IPS-18c (cell line): ENCODE results near the gene PCSK5.
"Not testable (repeated sequence)": the region's sequence is repeated elsewhere in the genome, so short reads cannot be mapped to it uniquely, and the experiment has no call there.

Experiments used
- H3K4me3 ChIP-seq: 2 replicates; pipeline ENCODE4 v1.7.0; 2013; ENCODE audit warnings: low read depth, mild to moderate bottlenecking, low read length, moderate library complexity; ENCODE audit not compliant: insufficient read depth
- H3K9me3 ChIP-seq: one replicate; pipeline ENCODE4 v1.6.1; 2013; ENCODE audit warnings: mild to moderate bottlenecking, low read length, moderate library complexity; ENCODE audit not compliant: control insufficient read depth, insufficient read depth

PCSK5 gene

DNA sequence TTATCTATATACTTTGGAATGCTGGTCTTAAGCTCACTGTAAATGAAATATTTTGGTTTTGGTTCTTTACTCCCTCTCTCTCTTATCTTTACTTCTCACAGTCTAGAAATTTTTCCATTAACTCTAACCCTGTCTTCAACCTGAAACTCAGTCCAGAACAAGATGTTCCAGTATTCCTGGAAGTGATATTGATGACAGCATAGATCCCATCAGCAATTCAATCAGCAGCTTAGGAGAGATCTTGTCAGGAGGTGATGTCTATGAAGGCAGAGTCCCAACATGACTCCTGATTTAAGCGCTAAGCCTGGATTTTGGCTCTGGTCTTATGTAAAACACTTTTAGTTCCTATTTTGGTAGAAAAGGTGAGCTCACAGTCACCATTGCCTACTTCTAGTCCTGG, 451.1 kb downstream of the PCSK5 start:
- no peaks in the 10 kb centered on the region for H3K9me3 ChIP-seq
- no peak overlapping the region for H3K4me3 ChIP-seq

DNA sequence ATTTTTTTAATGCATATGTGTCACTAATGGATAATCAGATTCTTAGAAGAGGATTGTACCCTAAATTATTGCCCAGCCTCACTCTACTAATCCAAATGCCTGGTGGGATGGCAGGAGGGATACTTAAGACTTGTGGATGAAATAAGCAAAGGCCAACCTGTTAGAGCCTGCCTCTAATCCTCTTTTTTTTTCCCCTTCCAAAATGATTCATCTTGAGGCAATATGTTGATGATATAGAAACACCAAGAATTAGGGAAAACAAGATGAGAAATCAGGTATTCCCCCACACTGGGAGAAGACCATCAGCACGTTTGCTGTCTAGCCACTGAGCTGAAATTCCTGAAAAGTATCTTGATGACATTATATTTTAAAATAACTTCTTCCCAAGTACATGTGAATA, 451.7 kb downstream of the PCSK5 start:
- Histone ChIP-seq H3K4me3 (no peak overlapping the region), H3K9me3 (no peaks in the 10 kb centered on the region)

DNA sequence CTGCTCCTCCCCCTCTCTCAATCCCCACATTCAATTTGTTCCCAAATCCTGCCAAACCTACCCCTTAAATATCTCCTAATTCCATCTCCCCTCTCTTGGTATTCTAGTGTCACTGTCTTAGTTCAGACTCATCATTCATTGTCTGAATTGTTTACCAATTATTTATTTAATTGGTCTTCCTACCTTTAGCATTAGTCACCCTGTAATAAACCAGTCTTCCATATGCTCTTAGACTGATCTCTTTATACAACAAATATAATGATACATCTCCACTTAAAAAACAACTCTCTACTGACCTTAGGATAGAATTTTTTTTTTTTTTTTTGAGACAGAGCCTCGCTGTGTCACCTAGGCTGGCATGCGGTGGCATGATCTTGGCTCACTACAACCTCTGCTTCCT, 452.4 kb downstream of the PCSK5 start:
- H3K9me3 ChIP-seq = no peaks in the 10 kb centered on the region
- H3K4me3 ChIP-seq = no peak overlapping the region

DNA sequence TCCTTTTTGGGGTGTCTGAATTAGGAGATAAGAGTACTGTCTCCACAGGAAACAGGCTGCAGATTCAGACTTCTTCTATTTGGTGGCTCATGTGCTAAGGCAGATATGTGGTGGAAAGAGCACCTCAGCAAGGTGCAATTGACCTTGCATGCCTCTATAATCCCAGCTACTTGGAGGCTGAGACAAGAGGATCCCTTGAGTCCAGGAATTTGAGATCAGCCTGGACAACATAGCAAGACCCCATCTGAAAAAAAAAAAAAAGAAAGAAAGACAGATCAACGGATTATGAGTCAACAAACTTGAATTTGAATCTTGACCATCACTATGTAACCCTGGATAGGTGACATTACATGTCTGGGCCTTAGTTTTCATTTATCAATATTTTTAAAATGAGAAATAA, 459.4 kb downstream of the PCSK5 start:
- Histone ChIP-seq H3K9me3 (no peaks in the 10 kb centered on the region), H3K4me3 (no peak overlapping the region)

DNA sequence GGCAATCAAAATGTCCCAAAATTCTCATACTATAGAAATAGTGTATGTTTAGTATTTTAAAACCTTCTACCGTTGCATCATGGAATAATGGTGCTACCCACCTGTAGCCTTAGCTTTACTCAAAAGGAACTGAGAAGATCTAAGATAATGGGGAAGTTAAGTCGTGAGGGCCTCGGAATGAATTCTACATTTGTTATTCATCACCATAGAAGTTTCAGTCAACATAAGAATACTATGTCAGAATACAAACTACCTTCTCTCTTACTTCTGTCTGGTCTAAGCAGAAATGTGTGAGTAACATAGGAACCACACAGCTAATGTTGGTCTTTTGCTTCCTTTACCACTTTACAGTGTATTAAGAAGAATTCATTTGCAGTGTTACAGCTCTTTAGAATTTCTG, 460.5 kb downstream of the PCSK5 start:
- H3K9me3 ChIP-seq = no peaks in the 10 kb centered on the region
- H3K4me3 ChIP-seq = no peak overlapping the region

DNA sequence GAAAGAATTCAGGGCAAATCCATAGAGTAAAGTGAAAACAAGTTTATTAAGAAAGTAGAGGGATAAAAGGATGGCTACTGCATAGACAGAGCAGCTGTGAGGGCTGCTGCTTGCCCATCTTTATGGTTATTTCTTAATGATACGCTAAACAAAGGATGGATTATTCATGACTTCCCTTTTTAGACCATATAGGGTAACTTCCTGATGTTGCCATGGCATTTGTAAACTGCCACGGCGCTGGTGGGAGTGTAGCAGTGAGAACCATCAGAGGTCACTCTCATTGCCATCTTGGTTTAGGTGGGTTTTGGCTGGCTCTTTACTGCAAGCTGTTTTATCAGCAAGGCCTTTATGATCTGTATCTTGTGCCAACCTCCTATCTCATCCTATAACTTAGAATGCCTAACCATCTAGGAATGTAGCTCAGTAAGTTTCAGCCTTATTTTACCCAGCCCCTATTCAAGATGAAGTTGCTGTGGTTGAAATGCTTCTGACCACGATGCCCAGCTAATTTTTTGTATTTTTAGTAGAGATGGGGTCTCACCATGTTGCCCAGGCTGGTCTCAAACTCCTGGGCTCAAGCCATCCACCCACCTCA, 461.6 kb downstream of the PCSK5 start:
- Histone ChIP-seq H3K9me3 (no peaks in the 10 kb centered on the region), H3K4me3 (no peak overlapping the region)

DNA sequence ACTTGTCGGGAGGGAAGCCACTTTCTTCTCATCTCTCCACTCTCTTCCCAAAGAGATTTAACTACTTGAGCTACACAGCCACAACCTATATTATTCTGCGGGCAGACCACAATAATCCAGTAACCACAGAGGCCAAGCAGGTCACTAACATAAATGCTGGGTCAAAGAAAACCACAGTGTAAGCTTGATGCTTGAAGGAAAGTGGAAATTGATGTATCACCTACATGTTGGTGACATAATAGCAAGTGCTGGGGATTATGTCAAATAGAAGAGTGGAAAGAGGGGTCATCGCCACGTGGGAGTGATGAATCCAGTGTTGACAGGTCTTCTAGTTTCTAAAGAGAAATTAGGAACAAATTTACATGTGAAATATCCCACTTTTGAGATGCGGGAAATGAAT, 462.8 kb downstream of the PCSK5 start:
- H3K9me3 ChIP-seq = no peaks in the 10 kb centered on the region
- H3K4me3 ChIP-seq = no peak overlapping the region

DNA sequence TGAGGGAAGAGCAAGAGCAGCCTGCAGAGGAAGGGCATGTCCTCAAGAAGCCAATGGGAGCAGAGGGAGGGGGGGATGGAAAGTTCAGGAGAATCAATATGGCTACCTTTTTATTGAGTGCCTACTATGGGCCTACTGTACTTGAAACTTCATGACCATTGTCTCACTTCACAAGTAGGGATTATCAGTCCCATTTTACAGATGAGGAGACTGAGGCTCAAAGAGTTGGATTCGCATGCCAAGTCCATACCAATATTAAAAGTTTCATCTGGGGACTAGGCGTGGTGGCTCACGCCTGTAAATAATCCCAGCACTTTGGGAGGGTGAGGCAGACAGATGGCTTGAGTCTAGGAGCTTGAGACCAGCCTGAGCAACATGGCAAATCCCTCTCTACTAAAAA, 463.7 kb downstream of the PCSK5 start:
- no peak overlapping the region for H3K4me3 ChIP-seq
- H3K9me3 ChIP-seq = no peaks in the 10 kb centered on the region

DNA sequence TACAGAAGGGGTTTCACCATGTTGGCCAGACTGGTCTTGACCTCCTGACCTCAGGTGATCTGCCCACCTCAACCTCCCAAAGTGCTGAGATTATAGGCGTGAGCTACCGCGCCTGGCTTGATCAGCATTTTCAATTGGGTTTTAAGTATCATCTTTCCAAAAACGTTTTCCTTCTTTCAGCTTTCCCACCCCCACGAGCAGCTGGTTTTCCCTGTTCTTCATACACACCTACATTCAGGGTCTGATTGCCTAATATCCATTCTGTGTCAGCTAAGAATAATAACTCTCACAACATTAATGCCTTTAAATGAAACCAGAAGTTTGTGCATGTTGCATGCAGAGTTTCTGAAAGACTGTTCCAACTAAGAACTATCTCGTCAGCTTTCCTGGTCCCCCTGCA, 465.4 kb downstream of the PCSK5 start:
- no peaks in the 10 kb centered on the region for H3K9me3 ChIP-seq
- no peak overlapping the region for H3K4me3 ChIP-seq

DNA sequence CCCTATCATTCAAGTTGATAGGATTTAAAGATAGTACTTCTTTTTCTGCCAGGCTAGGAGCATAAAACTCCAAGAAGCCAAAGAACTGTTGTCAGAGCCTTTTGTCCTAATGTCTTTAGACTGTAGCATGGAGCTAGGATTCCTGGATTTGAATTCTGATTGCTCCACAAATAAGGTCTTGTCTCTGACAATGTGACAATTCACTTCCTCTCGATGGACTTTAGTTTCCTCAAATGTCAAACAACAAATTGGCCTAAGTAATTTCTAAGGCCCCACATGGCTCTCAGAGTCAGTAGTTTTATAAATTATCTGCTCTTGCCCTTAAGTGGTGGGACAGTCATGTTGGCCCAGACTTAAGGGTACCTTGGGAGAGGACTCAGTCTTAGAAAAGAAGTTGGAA, 467.1 kb downstream of the PCSK5 start:
- no peaks in the 10 kb centered on the region for H3K9me3 ChIP-seq
- no peak overlapping the region for H3K4me3 ChIP-seq

DNA sequence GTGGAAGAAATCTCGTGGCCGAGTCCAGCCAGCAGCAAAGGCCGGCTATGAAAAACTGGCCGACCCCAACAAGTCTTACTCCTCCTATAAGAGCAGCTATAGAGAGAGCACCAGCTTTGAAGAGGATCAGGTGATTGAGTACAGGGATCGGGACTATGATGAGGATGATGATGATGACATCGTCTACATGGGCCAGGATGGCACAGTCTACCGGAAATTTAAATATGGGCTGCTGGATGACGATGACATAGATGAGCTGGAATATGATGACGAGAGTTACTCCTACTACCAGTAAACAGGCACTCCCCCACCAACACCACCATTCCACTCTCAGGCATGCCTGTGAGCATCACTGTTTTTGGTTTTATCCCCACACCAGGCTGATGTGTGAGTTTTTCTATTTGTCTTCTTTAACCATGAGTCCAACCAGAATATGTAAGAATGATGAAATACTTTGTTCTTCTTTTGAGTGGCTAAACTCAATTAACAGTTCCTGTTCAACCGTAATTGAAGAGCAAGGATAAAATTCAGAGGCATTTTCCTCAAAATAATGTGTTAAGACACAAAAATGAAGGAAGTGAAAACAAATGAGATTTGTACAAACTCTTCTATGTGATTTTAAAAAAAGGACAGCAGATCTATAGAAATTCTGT, 468.3 kb downstream of the PCSK5 start:
- H3K4me3 ChIP-seq = no peak overlapping the region
- H3K9me3 ChIP-seq = no peaks in the 10 kb centered on the region

DNA sequence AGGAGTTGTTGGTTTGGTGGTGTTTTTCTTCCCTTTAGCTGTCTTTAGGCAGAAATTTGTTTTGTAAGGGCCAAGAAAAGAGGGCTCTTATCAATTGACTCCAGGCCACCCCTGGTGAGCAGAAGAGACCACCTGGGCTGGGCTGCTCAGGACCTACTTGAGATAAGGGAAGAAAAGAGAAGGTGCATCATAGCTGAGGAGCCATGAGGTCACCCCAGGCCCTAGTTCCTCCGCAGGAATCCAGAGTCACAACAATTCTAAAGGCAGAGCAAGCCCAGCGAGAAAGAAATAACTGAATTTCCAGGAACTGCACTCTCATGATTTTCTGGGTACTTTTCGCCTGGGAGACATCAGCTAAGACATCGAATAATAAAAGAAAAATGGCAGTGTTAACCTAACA, 468.9 kb downstream of the PCSK5 start:
- no peak overlapping the region for H3K4me3 ChIP-seq
- no peaks in the 10 kb centered on the region for H3K9me3 ChIP-seq

DNA sequence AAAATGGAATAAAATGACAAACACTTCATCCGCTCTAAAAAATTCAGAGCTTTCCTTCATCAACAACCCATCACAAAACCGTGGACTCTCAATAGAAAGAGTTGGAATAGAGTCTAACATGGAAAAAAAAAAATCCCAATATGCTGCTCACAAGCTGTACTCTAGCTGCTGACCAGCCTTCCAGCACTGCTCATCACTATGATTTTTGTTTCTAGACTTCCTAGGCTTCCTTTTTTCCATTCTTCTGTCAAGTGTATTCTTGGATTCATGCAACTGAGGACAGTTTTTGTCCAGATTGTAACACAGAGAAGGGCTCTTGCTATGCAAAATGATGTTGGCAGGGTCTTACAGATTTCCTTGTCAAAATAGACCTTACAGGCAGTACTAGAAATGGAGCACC, 469.3 kb downstream of the PCSK5 start:
- H3K4me3 ChIP-seq = no peak overlapping the region
- H3K9me3 ChIP-seq = no peaks in the 10 kb centered on the region

DNA sequence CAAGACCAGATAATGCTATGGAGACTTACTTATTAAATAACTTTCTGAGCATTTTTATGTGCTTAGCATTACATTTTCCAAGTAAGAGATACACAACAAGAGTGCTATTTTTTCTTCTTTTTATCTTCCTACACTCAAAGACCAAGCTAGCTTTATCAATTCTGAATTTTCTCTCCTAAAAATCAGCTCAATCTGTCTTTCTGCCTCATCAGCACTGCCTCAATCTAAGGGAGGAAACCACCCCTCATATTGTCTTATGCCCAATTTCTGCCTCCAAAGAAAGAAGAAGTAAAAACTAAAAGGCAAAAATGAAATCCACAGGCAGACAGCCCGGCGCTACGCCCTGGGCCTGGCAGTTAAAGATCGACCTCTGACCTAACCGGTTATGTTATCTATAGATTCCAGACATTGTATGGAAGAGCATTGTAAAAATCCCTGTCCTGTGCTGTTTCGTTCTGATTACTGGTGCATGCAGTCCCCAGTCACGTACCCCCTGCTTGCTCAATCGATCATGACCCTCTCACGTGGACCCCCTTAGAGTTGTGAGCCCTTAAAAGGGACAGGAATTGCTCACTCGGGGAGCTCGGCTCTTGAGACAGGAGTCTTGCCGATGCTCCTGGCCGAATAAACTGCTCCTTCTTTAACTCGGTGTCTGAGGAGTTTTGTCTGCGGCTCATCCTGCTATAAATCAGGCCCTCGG, 472.0 kb downstream of the PCSK5 start:
- H3K9me3 ChIP-seq, H3K4me3 ChIP-seq: not testable (repeated sequence)

DNA sequence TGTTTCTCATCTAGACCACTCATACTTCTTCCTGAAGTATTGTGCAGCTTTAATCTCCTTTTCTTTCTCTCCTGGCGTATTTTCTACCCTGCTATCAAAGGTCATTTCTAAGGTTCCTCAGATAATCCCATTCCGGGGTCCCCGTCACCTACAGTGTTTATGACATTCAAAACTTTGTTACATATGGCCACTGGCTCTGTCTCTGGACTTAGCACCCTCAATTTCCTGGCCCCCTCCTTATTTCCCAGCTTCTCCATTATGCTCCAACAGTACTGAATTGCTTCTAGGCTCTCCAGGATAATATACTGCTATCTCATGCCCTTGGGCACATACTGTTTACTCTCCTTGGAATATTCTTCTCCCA, 472.5 kb downstream of the PCSK5 start:
- no peaks in the 10 kb centered on the region for H3K9me3 ChIP-seq

DNA sequence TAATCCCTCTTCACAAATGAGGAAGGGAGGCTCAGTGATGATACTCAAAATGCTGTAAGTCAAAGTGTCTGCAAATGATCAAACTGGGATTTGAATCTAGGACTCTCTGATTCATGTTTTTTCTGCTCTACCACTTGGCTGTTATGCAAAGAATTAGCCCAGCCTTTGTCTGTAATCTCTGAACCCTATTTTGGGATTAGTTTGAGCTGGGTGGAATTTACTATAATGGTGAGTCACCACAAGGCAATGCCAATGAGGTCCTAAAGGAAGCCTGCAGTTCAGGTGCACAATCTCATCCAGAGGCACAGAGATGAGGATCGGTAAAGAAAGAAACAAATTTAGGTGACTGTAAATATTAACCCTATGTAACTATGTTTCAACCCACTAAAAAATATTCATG, 474.6 kb downstream of the PCSK5 start:
- H3K4me3 ChIP-seq = no peak overlapping the region
- no peaks in the 10 kb centered on the region for H3K9me3 ChIP-seq

More for the DNA sequence above, 472.5 kb downstream of the PCSK5 start:
- no peak overlapping the region for H3K4me3 ChIP-seq

DNA sequence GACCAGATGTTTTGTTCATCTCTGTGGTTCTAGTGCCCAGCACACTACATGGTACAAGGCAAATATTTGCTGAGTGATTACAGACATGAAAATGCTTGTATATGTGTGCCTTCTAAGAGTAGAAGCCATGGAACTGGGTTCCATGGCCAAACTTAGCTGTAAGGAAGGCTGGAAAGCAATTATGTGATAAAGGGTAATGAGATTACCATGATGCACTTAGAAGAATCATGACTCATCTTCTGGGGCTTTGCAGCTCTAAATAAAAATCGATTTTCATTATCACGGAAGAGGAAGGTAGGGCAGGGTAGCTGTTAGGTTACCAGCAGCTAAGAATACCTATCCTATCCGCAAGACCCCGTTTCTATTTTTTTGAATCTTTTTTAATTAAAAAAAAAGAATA, 475.8 kb downstream of the PCSK5 start:
- no peak overlapping the region for H3K4me3 ChIP-seq
- H3K9me3 ChIP-seq = no peaks in the 10 kb centered on the region

DNA sequence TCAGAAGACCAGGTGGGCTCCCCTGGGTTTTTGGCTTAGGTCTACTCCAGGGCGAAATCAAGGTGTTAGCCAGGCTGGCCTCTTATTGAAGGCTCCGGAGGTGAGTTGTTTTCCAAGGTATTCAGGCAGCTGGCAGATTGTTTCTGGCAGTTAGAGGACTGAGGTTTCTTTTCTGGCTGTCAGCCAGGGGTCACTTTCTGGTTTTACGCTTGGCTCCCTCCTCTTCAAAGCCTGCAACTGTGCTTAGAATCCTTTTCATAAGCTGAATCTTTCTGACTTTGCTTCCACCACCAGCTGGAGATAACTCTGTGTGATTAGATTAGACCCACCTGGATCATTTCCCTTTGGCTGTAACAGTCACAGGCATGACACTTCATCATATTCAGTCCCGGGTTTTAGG, 479.1 kb downstream of the PCSK5 start:
- Histone ChIP-seq H3K4me3 (no peak overlapping the region), H3K9me3 (no peaks in the 10 kb centered on the region)
